Measurements from ENCODE around the gene RNF151.
"Not testable (repeated sequence)": the region's sequence is repeated elsewhere in the genome, so short reads cannot be mapped to it uniquely, and the experiment has no call there.

Gene RNF151

DNA sequence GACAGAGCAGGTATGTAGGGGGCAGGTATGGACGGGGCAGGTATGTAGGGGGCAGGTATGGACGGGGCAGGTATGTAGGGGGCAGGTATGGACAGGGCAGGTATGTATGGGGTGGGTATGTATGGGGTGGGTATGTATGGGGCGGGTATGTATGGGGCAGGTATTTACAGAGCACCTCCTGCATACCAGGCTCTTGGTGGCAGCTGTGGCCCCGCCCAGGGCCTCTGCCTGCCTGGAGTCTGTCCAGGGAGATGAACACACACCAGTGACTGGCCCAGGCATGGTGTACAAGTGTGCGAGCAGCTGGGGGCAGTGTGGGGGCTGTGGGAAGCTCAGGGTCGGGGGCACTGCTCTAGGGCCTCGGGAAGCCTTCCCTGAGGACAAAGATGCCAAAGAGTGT, 16.6 kb upstream of the RNF151 start:
- no peaks in the 10 kb centered on the region for H3K27me3 ChIP-seq (ENCODE audit: low read depth, low read length)
- H2AFZ ChIP-seq (ENCODE audit: low read depth, low read length), result no peak overlapping the region
- H3K9ac ChIP-seq (ENCODE audit: low read length), result no peak overlapping the region
- no peaks in the 10 kb centered on the region for H3K36me3 ChIP-seq (replicated peaks; ENCODE audit: low read depth, low read length)
- no peak overlapping the region for H3K4me3 ChIP-seq (ENCODE audit: low read length)
- H3K4me2 ChIP-seq (ENCODE audit: low read length), result no peak overlapping the region
- no peaks in the 10 kb centered on the region for H3K79me2 ChIP-seq (ENCODE audit: low read length)
- H3K9me3 ChIP-seq (ENCODE audit: insufficient read depth, low read length), result no peaks in the 10 kb centered on the region
- no peaks in the 10 kb centered on the region for H4K20me1 ChIP-seq (ENCODE audit: insufficient read depth, low read length)
- H3K4me1 ChIP-seq (ENCODE audit: low read length), result no peaks in the 10 kb centered on the region
- no peak for TF ChIP-seq EZH2phosphoT487 (IDR thresholded peaks at IDR 0.05; ENCODE audit: low read depth)
- no peak overlapping the region for H3K27ac ChIP-seq (ENCODE audit: low read length)

DNA sequence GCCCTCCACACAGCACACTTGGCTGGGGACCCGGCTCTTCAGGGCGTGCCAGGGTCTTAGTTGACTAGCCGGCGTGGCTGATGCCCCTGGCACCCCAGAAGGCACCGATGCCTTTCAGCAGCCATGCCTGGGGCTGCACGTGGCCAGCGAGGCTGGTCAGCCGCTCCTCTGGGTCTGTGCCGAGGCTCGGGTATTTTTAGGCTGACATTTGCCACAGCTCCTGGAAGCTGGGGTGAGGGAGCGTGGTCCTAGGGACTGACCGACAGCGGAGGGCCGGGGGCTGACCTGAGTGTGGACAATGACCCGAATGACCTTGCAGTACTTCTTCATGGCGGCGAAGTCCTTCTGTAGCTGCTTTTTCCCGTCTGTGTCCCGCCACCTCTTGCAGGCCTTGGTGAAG, 16.1 kb upstream of the RNF151 start:
- H3K27me3 ChIP-seq (ENCODE audit: low read depth, low read length), result no peaks in the 10 kb centered on the region
- H3K36me3 ChIP-seq (replicated peaks; ENCODE audit: low read depth, low read length), result no peaks in the 10 kb centered on the region
- H3K79me2 ChIP-seq (ENCODE audit: low read length), result no peaks in the 10 kb centered on the region
- no peak overlapping the region for H3K4me3 ChIP-seq (ENCODE audit: low read length)
- no peaks in the 10 kb centered on the region for H3K9me3 ChIP-seq (ENCODE audit: insufficient read depth, low read length)
- no peak overlapping the region for H3K9ac ChIP-seq (ENCODE audit: low read length)
- no peak overlapping the region for H2AFZ ChIP-seq (ENCODE audit: low read depth, low read length)
- TF ChIP-seq, protein P1, sequence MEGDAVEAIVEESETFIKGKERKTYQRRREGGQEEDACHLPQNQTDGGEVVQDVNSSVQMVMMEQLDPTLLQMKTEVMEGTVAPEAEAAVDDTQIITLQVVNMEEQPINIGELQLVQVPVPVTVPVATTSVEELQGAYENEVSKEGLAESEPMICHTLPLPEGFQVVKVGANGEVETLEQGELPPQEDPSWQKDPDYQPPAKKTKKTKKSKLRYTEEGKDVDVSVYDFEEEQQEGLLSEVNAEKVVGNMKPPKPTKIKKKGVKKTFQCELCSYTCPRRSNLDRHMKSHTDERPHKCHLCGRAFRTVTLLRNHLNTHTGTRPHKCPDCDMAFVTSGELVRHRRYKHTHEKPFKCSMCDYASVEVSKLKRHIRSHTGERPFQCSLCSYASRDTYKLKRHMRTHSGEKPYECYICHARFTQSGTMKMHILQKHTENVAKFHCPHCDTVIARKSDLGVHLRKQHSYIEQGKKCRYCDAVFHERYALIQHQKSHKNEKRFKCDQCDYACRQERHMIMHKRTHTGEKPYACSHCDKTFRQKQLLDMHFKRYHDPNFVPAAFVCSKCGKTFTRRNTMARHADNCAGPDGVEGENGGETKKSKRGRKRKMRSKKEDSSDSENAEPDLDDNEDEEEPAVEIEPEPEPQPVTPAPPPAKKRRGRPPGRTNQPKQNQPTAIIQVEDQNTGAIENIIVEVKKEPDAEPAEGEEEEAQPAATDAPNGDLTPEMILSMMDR (IDR thresholded peaks at IDR 0.05; ENCODE audit: low read depth, low read length), result no peak
- no peak for TF ChIP-seq EZH2phosphoT487 (IDR thresholded peaks at IDR 0.05; ENCODE audit: low read depth)
- H4K20me1 ChIP-seq (ENCODE audit: insufficient read depth, low read length), result no peaks in the 10 kb centered on the region
- no peaks in the 10 kb centered on the region for H3K4me1 ChIP-seq (ENCODE audit: low read length)
- no peak overlapping the region for H3K4me2 ChIP-seq (ENCODE audit: low read length)
- H3K27ac ChIP-seq (ENCODE audit: low read length), result no peak overlapping the region

DNA sequence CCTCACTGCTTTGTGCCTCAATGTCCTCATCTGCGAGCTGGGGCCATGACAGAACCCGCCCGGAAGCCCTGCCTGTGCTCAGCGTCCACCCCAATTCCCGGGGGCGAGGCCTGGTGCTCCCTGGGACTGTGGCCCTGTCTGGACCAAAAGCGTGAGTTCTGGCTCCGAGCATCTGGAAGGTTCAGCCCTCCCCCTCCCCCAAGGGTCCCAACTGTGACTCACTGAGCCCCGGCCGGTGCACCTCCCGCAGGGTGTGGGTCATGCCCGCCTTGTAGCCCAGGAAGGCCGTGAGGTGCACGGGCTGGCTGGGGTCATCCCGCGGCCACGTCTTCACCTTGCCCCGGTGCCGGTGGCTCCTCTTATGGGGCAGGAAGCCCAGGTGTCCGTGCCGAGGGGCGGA, 12.9 kb upstream of the RNF151 start:
- Histone ChIP-seq H3K79me2 (ENCODE audit: low read length) (no peaks in the 10 kb centered on the region), H3K9ac (ENCODE audit: low read length) (no peak overlapping the region), H3K27me3 (ENCODE audit: low read depth, low read length) (no peaks in the 10 kb centered on the region), H3K9me3 (ENCODE audit: insufficient read depth, low read length) (no peaks in the 10 kb centered on the region), H4K20me1 (ENCODE audit: insufficient read depth, low read length) (no peaks in the 10 kb centered on the region), H3K4me1 (ENCODE audit: low read length) (no peaks in the 10 kb centered on the region; the same call in 1 of the 2 replicates), H3K27ac (ENCODE audit: low read length) (no peak overlapping the region), H2AFZ (ENCODE audit: low read depth, low read length) (no peak overlapping the region), H3K4me2 (ENCODE audit: low read length) (no peak overlapping the region), H3K36me3 (replicated peaks; ENCODE audit: low read depth, low read length) (no peaks in the 10 kb centered on the region), H3K4me3 (ENCODE audit: low read length) (no peak overlapping the region)
- no peak for TF ChIP-seq EZH2phosphoT487 (IDR thresholded peaks at IDR 0.05; ENCODE audit: low read depth)
- TF ChIP-seq, protein P1 (IDR thresholded peaks at IDR 0.05; ENCODE audit: low read depth, low read length), result no peak

DNA sequence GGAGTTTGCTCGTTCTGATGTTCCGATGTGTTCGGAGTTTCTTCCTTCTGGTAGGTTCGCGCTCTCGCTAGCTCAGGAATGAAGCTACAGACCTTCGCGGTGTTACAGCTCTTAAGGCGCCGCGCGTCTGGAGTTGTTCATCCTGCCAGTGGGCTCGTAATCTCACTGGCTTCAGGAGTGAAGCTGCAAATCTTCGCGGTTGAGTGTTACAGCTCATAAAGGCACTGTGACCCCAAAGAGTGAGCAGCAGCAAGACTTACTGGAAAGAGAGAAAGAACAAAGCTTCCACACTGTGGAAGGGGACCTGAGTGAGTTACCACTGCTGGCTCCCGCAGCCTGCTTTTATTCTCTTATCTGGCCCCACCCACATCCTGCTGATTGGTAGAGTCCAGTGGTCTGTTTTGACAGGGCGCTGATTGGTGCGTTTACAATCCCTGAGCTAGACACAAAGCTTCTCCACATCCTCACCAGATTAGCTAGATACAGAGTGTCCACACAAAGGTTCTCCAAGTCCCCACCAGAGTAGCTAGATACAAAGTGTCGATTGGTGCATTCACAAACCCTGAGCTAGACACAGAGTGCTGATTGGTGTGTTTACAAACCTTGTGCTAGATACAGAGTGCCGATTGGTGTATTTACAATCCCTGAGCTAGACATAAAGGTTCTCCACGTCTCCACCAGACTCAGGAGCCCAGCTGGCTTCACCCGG, 9.1 kb upstream of the RNF151 start:
- not testable (repeated sequence) for H3K36me3 ChIP-seq (replicated peaks; ENCODE audit: low read depth, low read length); H3K27ac ChIP-seq (ENCODE audit: low read length); H3K9ac ChIP-seq (ENCODE audit: low read length); H3K4me3 ChIP-seq (ENCODE audit: low read length); H3K9me3 ChIP-seq (ENCODE audit: insufficient read depth, low read length); H3K4me2 ChIP-seq (ENCODE audit: low read length); H2AFZ ChIP-seq (ENCODE audit: low read depth, low read length); H3K27me3 ChIP-seq (ENCODE audit: low read depth, low read length)
- peaks cover 30% of the 10 kb centered on the region for H3K79me2 ChIP-seq (ENCODE audit: low read length)
- H4K20me1 ChIP-seq (ENCODE audit: insufficient read depth, low read length), result peaks cover 16% of the 10 kb centered on the region
- peaks cover 27% of the 10 kb centered on the region for H3K4me1 ChIP-seq (ENCODE audit: low read length)

DNA sequence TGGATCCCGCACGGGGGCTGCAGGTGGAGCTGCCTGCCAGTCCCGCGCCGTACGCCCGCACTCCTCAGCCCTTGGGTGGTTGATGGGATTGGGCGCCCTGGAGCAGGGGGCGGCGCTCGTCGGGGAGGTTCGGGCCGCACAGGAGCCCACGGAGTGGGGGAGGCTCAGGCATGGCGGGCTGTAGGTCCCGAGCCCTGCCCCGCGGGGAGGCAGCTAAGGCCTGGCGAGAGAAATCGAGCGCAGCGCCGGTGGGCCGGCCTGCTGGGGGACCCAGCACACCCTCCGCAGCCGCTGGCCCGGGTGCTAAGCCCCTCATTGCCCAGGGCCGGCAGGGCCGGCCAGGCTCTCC, 8.5 kb upstream of the RNF151 start:
- H3K9ac ChIP-seq (ENCODE audit: low read length); H3K27me3 ChIP-seq (ENCODE audit: low read depth, low read length); H2AFZ ChIP-seq (ENCODE audit: low read depth, low read length); H3K27ac ChIP-seq (ENCODE audit: low read length); H3K4me2 ChIP-seq (ENCODE audit: low read length); H3K4me3 ChIP-seq (ENCODE audit: low read length); H3K9me3 ChIP-seq (ENCODE audit: insufficient read depth, low read length): not testable (repeated sequence)
- Histone ChIP-seq H4K20me1 (ENCODE audit: insufficient read depth, low read length) (peaks cover 22% of the 10 kb centered on the region), H3K36me3 (replicated peaks; ENCODE audit: low read depth, low read length) (peaks cover 13% of the 10 kb centered on the region), H3K4me1 (ENCODE audit: low read length) (peaks cover 32% of the 10 kb centered on the region), H3K79me2 (ENCODE audit: low read length) (peaks cover 35% of the 10 kb centered on the region)

Measured in OCI-LY3 (cell line).